Duodenal mucosa (tissue), 2 donors: ENCODE measurements around the gene APRT.
A peak's percentile ranks its signal among the peaks of the same experiment; 100 is the strongest.
"Not testable (repeated sequence)": the region's sequence is repeated elsewhere in the genome, so short reads cannot be mapped to it uniquely, and the experiment has no call there.

Experiments
- H3K27ac ChIP-seq: one replicate; pipeline ENCODE4 v1.7.0; 2013; ENCODE audit warnings: low read depth, low read length
- H3K27me3 ChIP-seq, 2 donors: one replicate each; pipeline ENCODE4 v1.7.0; 2013; ENCODE audit warnings: low read length in 2 of 2, control low read depth in 1 of 2; ENCODE audit not compliant: insufficient read depth in 2 of 2, control insufficient read depth in 1 of 2
- H3K36me3 ChIP-seq, 2 donors: one replicate each; pipeline ENCODE4 v1.7.0; 2013; ENCODE audit warnings: low read length in 2 of 2, control low read depth in 1 of 2; ENCODE audit not compliant: insufficient read depth in 2 of 2, control insufficient read depth in 1 of 2
- H3K4me1 ChIP-seq, 2 donors: one replicate each; pipeline ENCODE4 v1.7.0; 2013; ENCODE audit warnings: low read length in 2 of 2, control low read depth in 1 of 2; ENCODE audit not compliant: insufficient read depth in 2 of 2, control insufficient read depth in 1 of 2
- H3K4me3 ChIP-seq, 2 donors: one replicate each; pipeline ENCODE4 v1.7.0; 2013; ENCODE audit warnings: low read length in 2 of 2, low read depth in 1 of 2
- H3K9ac ChIP-seq, 2 donors: one replicate each; pipeline ENCODE4 v1.7.0; 2013; ENCODE audit warnings: low read length in 2 of 2, low read depth in 1 of 2
- H3K9me3 ChIP-seq, 2 donors: one replicate each; pipeline ENCODE4 v1.7.0; 2013; ENCODE audit warnings: low read length in 2 of 2, control low read depth in 1 of 2; ENCODE audit not compliant: control insufficient read depth in 1 of 2

The APRT gene

DNA sequence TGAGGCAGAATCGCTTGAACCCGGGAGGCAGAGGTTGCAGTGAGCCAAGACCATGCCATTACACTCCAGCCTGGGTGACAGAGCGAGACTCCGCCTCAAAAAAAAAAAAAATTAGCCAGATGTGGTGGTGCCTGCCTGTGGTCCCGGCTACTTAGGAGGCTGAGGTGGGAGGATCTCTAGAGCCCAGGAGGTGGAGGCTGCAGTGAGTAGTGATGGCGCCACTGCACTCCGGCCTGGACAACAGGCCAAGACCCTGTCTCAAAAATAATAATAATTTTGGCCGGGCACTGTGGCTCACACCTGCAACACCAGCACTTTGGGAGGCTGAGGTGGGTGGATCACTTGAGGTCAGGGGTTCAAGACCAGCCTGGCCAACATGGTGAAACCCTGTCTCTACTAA is 23.0 kb downstream of the APRT start:
- H3K27me3 ChIP-seq, result not testable (repeated sequence)

DNA sequence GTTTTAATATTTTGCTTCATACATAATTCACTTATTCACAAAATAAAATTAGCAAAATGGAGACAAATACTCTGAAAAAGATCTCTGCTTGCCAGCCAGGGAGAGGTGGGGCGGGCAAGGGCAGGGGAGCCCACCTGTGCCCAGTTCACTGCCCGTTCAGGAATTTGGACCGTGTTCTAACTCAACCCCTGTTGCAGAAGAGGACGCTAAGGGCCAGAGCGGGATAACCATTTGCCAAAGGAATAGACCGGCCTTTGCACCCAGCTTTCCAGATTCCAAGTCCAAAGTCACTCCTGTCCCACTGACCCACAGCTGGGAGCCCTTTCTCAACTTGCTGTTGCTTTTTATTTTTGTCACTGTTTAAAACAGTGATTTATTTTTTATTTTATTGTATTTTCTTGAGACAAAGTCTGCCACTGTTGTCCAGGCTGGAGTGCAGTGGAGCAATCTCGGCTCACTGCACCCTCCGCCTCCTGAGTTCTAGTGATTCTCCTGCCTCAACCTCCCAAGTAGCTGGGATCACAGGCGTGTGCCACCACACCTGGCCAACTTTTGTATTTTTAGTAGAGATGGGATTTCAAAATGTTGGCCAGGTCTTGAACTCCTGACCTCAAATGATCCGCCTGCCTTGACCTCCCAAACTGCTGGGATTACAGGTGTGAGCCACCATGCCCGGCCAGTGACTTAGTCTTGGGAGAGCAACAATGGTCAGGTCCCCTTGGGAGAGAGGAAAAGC is 24.0 kb downstream of the APRT start:
- Histone ChIP-seq H3K27me3 (peaks cover 0 to 3% of the 10 kb centered on the region in 2 donors), H3K4me1 (peaks cover 12 to 34% of the 10 kb centered on the region in 2 donors), H3K27ac (no peak overlapping the region), H3K4me3 (no peak overlapping the region), H3K36me3 (no peaks in the 10 kb centered on the region), H3K9ac (no peak overlapping the region), H3K9me3 (no peaks in the 10 kb centered on the region)

More for the DNA sequence above, 23.0 kb downstream of the APRT start:
- H3K27ac ChIP-seq, H3K4me3 ChIP-seq, H3K9ac ChIP-seq, H3K36me3 ChIP-seq, H3K9me3 ChIP-seq: not testable (repeated sequence)
- peaks cover 10 to 33% of the 10 kb centered on the region in 2 donors for H3K4me1 ChIP-seq

DNA sequence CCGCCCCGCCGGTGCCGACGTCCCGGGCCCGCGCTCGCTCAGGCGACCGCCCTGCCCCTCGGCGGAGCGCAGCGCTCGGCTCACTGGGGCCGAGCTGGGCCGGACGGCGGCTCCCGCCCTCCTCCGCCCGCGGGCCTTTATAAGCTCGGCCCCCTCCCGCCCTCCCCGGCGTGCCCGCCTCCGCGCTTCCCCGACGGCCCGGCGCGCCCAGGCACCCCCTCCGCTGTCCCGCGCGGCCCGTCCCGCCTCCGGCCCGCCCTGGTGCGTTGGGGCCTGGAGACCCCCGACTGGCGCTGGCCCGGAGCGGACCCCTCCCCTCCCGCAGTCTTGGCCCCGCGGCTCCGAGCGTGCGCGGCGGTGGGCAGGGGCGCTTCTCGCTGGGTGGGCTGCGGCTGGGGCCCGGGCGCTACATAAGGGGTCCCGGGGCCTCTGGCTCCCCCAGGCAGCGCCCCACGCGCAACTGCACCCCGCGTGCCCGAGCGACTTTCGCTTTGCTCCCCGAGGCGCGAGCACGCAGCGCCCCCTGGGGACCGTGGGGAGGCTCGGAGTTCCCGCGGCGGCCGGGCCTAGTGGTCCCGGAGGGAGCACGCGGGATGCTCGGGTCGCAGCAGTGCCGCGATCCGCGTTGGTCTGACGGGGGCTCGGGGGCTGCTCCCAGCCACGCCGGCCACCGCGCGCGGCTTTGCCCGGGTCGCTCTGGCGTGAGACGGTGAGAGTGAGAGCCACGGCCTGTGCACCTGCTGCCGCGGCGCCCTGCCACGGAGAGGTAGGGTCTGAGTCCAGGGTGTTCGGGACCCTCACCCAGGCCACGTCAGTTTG is 26.4 kb downstream of the APRT start, which contains the start of gene PIEZO1:
TSS of gene PIEZO1 (minus strand) at position 115 of the 819 bp plus-strand sequence. CDS start 256 bp downstream, outside the sequence.
- no peaks in the 10 kb centered on the region for H3K36me3 ChIP-seq
- H3K27me3 ChIP-seq, result no peaks in the 10 kb centered on the region
- peak within 1 kb of the TSS; percentile 57 to 63 for H3K9ac ChIP-seq
- H3K4me1 ChIP-seq, result peaks cover 27 to 46% of the 10 kb centered on the region in 2 donors
- peak within 1 kb of the TSS; percentile 65 to 66 for H3K4me3 ChIP-seq
- peak within 1 kb of the TSS; percentile 78 for H3K27ac ChIP-seq
- no peaks in the 10 kb centered on the region for H3K9me3 ChIP-seq

DNA sequence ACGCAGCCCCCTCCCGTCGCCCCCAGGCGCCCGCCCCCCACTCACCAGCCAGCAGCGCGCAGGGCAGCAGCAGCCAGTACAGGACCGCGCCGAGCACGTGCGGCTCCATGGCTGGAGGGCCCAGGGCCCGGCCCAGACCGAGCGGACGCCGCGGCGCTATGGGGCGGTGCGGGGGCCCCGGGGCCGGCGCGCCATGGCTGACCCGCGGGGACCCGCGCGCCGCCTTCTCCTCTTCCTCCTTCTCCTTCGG is 26.9 kb downstream of the APRT start:
- H3K4me1 ChIP-seq, result peaks cover 32 to 50% of the 10 kb centered on the region in 2 donors
- peak overlapping the region; percentile 63 to 65 for H3K4me3 ChIP-seq

DNA sequence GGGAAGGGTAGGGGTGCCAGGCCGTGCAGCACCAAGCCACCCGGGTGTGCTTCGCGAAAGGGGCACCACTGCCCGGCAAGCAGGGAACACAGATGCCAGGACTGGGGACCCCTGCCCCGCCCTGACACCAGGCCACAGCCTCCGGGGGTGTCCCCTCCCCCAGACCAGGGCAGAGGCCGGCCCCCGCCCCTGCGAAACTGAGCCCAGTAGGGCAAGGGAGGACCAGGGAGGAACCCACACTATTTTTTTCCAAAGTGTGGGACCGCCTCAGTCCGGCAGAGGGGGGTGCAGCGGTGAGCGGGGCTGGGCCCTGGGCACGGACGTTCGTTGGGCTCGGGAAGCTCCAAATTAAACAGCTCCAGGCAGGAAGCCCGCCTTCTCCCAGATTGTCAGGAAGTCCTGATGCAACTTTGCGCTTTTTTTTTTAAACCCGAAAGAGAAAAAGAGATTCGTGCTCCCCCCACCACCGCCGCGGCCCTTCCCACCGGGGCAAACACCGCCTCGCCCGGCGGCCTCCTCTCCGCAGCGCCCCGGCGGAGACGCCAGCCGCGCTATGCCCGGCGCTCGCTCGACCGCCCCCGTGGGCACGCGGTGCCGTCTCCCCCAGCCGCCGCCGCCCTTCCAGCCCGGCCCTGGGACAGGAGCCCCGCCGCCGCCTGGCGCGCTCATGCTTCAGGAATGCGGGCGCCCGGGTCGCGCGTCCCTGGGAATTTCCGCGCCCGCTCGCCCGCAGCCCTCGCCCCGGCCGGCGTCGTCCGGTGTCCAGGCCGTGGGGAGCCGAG is 27.5 kb downstream of the APRT start:
- peak overlapping the region; percentile 63 to 65 for H3K4me3 ChIP-seq
- peak overlapping the region; percentile 55 to 63 for H3K9ac ChIP-seq
- no peaks in the 10 kb centered on the region for H3K9me3 ChIP-seq
- peaks cover 37 to 47% of the 10 kb centered on the region in 2 donors for H3K4me1 ChIP-seq
- H3K27ac ChIP-seq, result peak overlapping the region; percentile 78
- no peaks in the 10 kb centered on the region for H3K27me3 ChIP-seq
- no peaks in the 10 kb centered on the region for H3K36me3 ChIP-seq

More for the DNA sequence above, 26.9 kb downstream of the APRT start:
- Histone ChIP-seq H3K9me3 (no peaks in the 10 kb centered on the region), H3K36me3 (no peaks in the 10 kb centered on the region), H3K27ac (peak overlapping the region; percentile 78), H3K9ac (peak overlapping the region in 1 of 2 donors; percentile 63), H3K27me3 (no peaks in the 10 kb centered on the region)

DNA sequence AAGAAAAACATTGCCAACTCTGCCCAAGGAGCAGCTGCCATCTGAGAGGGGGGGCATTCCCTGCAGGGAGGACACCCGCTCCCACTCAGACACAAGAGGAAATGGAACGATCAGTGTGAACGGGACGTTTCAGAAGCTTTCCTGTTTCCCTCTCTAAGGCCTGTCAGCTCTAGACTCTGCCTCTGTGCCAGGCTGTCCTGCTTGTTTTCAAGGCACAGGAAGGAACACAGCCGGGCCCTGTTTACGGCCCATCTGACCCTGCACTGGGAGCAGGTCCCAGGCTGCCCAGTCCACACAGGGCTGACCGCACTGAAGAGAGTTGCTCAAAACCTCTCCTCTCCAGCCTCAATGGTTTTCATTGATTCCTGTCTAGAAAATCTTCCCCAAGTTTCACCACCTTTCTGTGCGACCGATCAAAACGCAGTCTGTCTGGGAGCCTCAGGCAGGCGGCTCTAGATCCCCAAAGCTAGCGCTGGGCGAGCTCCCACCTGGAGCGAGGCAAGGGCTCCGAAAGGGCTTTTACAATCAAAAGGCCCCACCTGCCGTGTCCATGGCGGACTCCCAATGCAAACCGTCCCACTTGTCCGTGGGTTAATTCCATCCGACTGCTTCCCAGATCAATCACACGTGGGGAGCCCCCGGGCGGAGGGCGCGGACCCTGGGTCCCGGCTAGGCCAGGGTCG is 28.2 kb downstream of the APRT start:
- no peaks in the 10 kb centered on the region for H3K27me3 ChIP-seq
- peak overlapping the region; percentile 78 for H3K27ac ChIP-seq
- H3K4me1 ChIP-seq, result peaks cover 37 to 47% of the 10 kb centered on the region in 2 donors
- no peaks in the 10 kb centered on the region for H3K36me3 ChIP-seq
- no peaks in the 10 kb centered on the region for H3K9me3 ChIP-seq
- peak overlapping the region; percentile 63 to 65 for H3K4me3 ChIP-seq
- peak overlapping the region; percentile 55 to 63 for H3K9ac ChIP-seq

DNA sequence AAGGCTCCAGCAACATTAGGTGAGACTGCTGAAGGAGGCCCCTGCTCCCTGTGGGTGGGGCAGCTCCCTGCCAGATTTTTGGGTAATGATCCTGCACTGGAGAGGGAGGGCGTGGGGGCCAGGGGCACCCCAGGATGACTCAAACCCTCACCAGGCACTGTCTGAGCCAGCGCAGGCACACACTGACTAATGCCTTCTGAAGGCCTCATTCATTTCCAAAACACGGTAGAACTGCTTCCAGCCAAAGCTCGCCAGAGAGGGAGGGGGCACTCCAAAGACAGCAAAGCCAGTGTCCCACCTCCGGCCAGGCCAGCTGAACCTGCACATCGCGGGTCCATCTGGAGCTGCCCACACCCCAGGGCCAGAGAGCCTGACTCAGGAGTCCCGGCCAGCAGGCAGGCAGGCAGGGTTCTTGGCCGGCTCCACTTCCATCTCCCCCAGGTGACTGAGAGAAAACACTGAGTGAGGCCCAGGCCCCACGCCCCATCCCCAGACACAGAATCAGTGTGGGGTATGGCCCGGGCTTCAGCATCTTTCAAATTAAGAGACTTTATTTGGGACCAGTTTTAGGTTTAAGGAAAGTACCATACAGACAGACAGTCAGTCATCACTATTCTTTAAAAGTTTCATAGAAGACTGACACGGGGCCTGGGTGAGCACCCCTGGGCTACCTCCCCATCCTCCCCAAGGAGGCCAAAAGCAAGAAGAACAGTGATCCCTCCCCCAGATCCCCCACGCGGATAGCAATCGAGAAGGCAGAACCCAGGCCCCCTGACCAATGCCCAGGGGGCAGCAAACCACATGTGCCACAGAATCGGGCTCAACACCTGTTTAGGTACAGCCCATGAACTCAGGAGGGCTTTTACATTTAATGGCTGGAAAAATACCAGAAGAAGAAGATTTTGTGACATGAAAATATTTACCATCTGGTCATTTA is 29.0 kb downstream of the APRT start:
- H3K9ac ChIP-seq, result peak overlapping the region; percentile 38 to 63
- H3K9me3 ChIP-seq, result no peaks in the 10 kb centered on the region
- H3K27me3 ChIP-seq, result no peaks in the 10 kb centered on the region
- H3K4me1 ChIP-seq, result peaks cover 37 to 47% of the 10 kb centered on the region in 2 donors
- H3K36me3 ChIP-seq, result no peaks in the 10 kb centered on the region
- no peak overlapping the region for H3K27ac ChIP-seq
- H3K4me3 ChIP-seq, result peak overlapping the region; percentile 63 to 65

DNA sequence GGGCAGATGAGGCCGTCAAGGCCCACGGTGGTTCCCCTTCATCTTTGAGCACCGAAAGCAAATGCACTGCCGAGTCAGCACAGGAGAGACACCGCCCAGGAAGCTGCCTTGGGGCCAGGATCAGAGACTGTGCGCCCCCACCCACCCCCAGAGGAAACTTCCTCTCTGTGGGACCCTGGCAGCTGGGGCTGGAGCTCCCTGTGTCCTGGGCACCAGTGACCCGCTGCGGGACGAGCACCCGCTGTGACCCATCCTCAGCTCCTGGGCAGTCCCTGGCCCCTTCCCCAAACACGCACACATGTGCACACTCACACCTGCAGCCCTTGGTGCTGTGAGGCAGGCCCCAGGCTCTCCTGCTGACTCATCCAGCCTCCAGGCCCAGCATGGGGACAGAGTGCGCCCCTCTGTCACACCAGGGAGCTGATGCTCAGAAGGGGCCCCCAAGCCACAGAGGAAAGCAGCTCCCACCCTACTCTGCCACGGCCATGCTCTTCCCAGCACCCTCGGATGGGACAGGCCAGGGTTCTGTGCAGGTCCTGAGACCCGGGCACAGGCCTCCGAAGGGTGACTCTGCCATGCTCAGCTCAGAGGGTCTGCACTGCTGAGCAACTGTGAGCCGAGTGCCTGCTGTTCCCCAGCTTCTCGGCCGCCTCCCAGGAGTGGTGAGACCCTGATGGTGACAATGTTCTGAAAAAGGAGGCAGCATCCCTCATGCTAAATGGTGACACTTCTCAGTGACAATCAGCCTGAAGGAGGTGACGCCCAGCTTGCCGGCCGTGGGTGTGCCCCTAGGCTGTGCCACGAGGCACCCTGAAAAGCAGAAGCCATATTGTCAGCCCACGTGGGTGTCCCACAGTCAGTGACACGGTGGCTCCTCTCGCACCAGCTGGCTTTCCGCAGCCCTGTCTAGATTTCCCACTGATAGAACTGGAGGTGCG is 30.3 kb downstream of the APRT start:
- Histone ChIP-seq H3K4me1 (peaks cover 37 to 47% of the 10 kb centered on the region in 2 donors), H3K9me3 (no peaks in the 10 kb centered on the region), H3K9ac (no peak overlapping the region), H3K27me3 (no peaks in the 10 kb centered on the region), H3K4me3 (peak overlapping the region; percentile 30 to 36), H3K27ac (no peak overlapping the region), H3K36me3 (no peaks in the 10 kb centered on the region)
